HCT116 (cell line): ENCODE results near the gene HESX1.

Experiments used
- CTCF ChIP-seq, 3 experiments: fragments of 200-600 bp in 1 of 3; sonication (generic) in 1 of 3; IDR thresholded peaks in 2 of 3; conservative IDR thresholded peaks in 1 of 3; 2 replicates each; pipeline ENCODE4 v1.5.1; 2012 to 2017; ENCODE audit warnings: low read depth in 2 of 3, low read length in 2 of 3, antibody characterized with exemption in 1 of 3, borderline replicate concordance in 1 of 3, control low read depth in 1 of 3, mild to moderate bottlenecking in 1 of 3, mixed read lengths in 1 of 3, mixed run types in 1 of 3, moderate library complexity in 1 of 3; ENCODE audit not compliant: insufficient read depth in 1 of 3
- EZH2 ChIP-seq: fragments of 200-600 bp; sonication (generic); IDR thresholded peaks from 2 replicates; pipeline ENCODE4 v1.6.1; 2017; ENCODE audit warnings: antibody characterized with exemption, mixed run types
- POLR2A ChIP-seq: IDR thresholded peaks from 2 replicates; pipeline ENCODE4 v1.7.0; 2011; ENCODE audit warnings: borderline replicate concordance; ENCODE audit not compliant: insufficient read depth, insufficient read length; ENCODE audit errors: extremely low read depth
- YY1 ChIP-seq: IDR thresholded peaks from 2 replicates; pipeline ENCODE4 v1.6.1; 2011; ENCODE audit warnings: low read length, low read depth, moderate library complexity, mild to moderate bottlenecking; ENCODE audit not compliant: insufficient replicate concordance; ENCODE audit errors: extremely low read depth
- ZNF274 ChIP-seq: fragments of 200-500 bp; sonication (Bioruptor generic); IDR thresholded peaks from 2 replicates; pipeline ENCODE4 v1.6.1; 2014; ENCODE audit warnings: mild to moderate bottlenecking, low read depth, low read length, inconsistent platforms
- TF ChIP-seq, protein P1 (sequence below): IDR thresholded peaks from 2 replicates; pipeline ENCODE4 v1.6.1; 2011; ENCODE audit warnings: mild to moderate bottlenecking, low read length, moderate library complexity; ENCODE audit not compliant: insufficient replicate concordance; ENCODE audit errors: extremely low read depth
- TF ChIP-seq, protein P2 (sequence below): IDR thresholded peaks from 2 replicates; pipeline ENCODE4 v1.6.1; 2012
- TF ChIP-seq, protein P3 (sequence below): IDR thresholded peaks from 2 replicates; pipeline ENCODE4 v1.6.1; 2012; ENCODE audit warnings: low read depth

DNA sequence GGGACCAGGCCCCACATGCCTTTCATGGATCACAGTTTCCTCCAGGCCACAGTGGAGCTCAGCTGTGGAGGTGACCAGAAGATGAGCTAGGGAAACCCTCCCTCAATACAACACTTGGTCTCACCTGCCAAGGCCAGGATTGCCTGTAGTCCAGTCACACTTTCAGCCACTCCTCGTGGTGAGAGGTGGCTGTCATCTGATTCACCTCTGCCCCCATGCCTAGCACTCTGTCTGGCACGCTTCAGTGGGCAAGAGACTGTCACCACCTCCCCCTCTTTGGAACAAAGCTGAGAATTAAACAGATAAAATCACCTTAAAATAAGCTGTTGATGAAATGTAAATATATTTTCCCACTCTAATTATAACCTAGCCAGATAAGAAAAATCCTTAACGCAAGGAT, 30.7 kb downstream of the HESX1 start:
- TF ChIP-seq CTCF (IDR thresholded peaks at IDR 0.05 in 2 of 3, conservative IDR thresholded peaks at IDR 0.05 in 1 of 3; ENCODE audit: borderline replicate concordance in 1 of 3, insufficient read depth in 1 of 3, low read depth in 2 of 3, low read length in 2 of 3), result no peak
- no peak for TF ChIP-seq POLR2A
- TF ChIP-seq, protein P1, sequence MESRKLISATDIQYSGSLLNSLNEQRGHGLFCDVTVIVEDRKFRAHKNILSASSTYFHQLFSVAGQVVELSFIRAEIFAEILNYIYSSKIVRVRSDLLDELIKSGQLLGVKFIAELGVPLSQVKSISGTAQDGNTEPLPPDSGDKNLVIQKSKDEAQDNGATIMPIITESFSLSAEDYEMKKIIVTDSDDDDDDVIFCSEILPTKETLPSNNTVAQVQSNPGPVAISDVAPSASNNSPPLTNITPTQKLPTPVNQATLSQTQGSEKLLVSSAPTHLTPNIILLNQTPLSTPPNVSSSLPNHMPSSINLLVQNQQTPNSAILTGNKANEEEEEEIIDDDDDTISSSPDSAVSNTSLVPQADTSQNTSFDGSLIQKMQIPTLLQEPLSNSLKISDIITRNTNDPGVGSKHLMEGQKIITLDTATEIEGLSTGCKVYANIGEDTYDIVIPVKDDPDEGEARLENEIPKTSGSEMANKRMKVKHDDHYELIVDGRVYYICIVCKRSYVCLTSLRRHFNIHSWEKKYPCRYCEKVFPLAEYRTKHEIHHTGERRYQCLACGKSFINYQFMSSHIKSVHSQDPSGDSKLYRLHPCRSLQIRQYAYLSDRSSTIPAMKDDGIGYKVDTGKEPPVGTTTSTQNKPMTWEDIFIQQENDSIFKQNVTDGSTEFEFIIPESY, result no peak
- TF ChIP-seq, protein P2, sequence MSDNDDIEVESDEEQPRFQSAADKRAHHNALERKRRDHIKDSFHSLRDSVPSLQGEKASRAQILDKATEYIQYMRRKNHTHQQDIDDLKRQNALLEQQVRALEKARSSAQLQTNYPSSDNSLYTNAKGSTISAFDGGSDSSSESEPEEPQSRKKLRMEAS, result no peak
- no peak for TF ChIP-seq YY1
- TF ChIP-seq EZH2, result no peak
- no peak for TF ChIP-seq ZNF274
- TF ChIP-seq, protein P3, sequence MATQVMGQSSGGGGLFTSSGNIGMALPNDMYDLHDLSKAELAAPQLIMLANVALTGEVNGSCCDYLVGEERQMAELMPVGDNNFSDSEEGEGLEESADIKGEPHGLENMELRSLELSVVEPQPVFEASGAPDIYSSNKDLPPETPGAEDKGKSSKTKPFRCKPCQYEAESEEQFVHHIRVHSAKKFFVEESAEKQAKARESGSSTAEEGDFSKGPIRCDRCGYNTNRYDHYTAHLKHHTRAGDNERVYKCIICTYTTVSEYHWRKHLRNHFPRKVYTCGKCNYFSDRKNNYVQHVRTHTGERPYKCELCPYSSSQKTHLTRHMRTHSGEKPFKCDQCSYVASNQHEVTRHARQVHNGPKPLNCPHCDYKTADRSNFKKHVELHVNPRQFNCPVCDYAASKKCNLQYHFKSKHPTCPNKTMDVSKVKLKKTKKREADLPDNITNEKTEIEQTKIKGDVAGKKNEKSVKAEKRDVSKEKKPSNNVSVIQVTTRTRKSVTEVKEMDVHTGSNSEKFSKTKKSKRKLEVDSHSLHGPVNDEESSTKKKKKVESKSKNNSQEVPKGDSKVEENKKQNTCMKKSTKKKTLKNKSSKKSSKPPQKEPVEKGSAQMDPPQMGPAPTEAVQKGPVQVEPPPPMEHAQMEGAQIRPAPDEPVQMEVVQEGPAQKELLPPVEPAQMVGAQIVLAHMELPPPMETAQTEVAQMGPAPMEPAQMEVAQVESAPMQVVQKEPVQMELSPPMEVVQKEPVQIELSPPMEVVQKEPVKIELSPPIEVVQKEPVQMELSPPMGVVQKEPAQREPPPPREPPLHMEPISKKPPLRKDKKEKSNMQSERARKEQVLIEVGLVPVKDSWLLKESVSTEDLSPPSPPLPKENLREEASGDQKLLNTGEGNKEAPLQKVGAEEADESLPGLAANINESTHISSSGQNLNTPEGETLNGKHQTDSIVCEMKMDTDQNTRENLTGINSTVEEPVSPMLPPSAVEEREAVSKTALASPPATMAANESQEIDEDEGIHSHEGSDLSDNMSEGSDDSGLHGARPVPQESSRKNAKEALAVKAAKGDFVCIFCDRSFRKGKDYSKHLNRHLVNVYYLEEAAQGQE, result no peak
